Gastrocnemius medialis (tissue), 4 donors: ENCODE results near the gene ACO1.

Experiments
- POLR2A ChIP-seq, 2 donors: fragments of 450-650 bp; IDR thresholded peaks; one replicate each; pipeline ENCODE4 v1.6.1; 2017; ENCODE audit warnings: antibody characterized with exemption in 2 of 2, mild to moderate bottlenecking in 2 of 2, moderate library complexity in 2 of 2
- TF ChIP-seq, protein P1 (sequence below), 5 experiments: fragments of 450-650 bp in 3 of 5; fragments of 200-600 bp in 2 of 5; sonication (generic) in 2 of 5; IDR thresholded peaks in 4 of 5; conservative IDR thresholded peaks in 1 of 5; 1 replicate in 4 of 5; 2 replicates in 1 of 5; pipeline ENCODE4 v1.5.1; 2016 to 2019; ENCODE audit warnings: antibody characterized with exemption in 5 of 5, mild to moderate bottlenecking in 3 of 5, moderate library complexity in 3 of 5

DNA sequence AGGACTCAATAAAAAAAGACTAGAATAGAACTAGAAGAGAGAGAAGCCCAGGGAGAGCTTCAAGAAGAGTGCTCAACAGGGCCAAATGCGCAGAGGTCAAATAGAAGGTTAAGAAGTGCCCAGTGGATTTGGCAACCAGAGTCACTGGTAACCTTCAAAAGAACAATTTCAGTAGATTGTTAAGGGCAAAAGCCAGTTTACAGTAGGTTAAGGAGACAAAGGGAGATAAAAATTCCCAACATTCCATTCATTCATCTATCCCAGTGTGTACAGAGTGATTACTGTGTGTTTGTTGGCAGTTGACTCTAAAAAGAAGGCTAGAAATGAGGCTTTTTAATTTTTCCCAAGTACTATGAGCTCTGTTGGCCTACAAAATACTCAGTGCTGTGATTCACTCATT, 72.1 kb downstream of the ACO1 start:
- TF ChIP-seq POLR2A (IDR thresholded peaks at IDR 0.05), result no peak
- TF ChIP-seq, protein P1, sequence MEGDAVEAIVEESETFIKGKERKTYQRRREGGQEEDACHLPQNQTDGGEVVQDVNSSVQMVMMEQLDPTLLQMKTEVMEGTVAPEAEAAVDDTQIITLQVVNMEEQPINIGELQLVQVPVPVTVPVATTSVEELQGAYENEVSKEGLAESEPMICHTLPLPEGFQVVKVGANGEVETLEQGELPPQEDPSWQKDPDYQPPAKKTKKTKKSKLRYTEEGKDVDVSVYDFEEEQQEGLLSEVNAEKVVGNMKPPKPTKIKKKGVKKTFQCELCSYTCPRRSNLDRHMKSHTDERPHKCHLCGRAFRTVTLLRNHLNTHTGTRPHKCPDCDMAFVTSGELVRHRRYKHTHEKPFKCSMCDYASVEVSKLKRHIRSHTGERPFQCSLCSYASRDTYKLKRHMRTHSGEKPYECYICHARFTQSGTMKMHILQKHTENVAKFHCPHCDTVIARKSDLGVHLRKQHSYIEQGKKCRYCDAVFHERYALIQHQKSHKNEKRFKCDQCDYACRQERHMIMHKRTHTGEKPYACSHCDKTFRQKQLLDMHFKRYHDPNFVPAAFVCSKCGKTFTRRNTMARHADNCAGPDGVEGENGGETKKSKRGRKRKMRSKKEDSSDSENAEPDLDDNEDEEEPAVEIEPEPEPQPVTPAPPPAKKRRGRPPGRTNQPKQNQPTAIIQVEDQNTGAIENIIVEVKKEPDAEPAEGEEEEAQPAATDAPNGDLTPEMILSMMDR (IDR thresholded peaks at IDR 0.05 in 4 of 5, conservative IDR thresholded peaks at IDR 0.05 in 1 of 5), result no peak
